SK-N-MC (cell line): ENCODE measurements around the gene NRP1.

Experiments
- EZH2 ChIP-seq: fragments of 200-600 bp; sonication (generic); IDR thresholded peaks from one replicate; pipeline ENCODE4 v1.6.1; 2017; ENCODE audit warnings: antibody characterized with exemption
- FOXP2 ChIP-seq: optimal IDR thresholded peaks from 2 replicates; pipeline ENCODE3; 2011; ENCODE audit warnings: mild to moderate bottlenecking, moderate library complexity; ENCODE audit not compliant: insufficient read depth; ENCODE audit errors: extremely low read length, control extremely low read depth
- POLR2AphosphoS5 ChIP-seq: IDR thresholded peaks from 2 replicates; pipeline ENCODE4 v1.6.1; 2012; ENCODE audit warnings: mild to moderate bottlenecking, low read depth, low read length, borderline replicate concordance

- TF ChIP-seq POLR2AphosphoS5 (no peak), EZH2 (no peak), FOXP2 (no peak)
Observed at GRCh38 chr10:33129996-33130386, 204.5 kb downstream of the NRP1 start.
